ENCODE results near the gene VDAC1.
A peak's percentile ranks its signal among the peaks of the same experiment; 100 is the strongest.
"Not testable (repeated sequence)": the region's sequence is repeated elsewhere in the genome, so short reads cannot be mapped to it uniquely, and the experiment has no call there.

Gene VDAC1

GRCh38 chr5:134004626-134005416 lies at the start of gene VDAC1:
Gene VDAC1, minus strand, starts transcription at chr5:134004975. Its CDS starts 11,963 bp downstream, at chr5:133993012.
- no peak for FAIRE-seq

- no peak for FAIRE-seq
Measured at GRCh38 chr5:134053840-134054338, 49.1 kb upstream of the VDAC1 start.

GRCh38 chr5:134053314-134053839 lies 48.6 kb upstream of the VDAC1 start:
- FAIRE-seq: no peak

GRCh38 chr5:134051305-134051704 lies 46.5 kb upstream of the VDAC1 start:
- FAIRE-seq: no peak

GRCh38 chr5:134048864-134049263 lies 44.1 kb upstream of the VDAC1 start:
- FAIRE-seq: no peak

- FAIRE-seq: no peak
Measured at GRCh38 chr5:134047687-134048056, 42.9 kb upstream of the VDAC1 start.

- FAIRE-seq: no peak
Measured at GRCh38 chr5:134046801-134047686, 42.3 kb upstream of the VDAC1 start.

- no peak for FAIRE-seq
Measured at GRCh38 chr5:134046330-134046729, 41.6 kb upstream of the VDAC1 start.

GRCh38 chr5:134043793-134044792 lies 39.3 kb upstream of the VDAC1 start:
- FAIRE-seq: no peak

- FAIRE-seq: no peak
Measured at GRCh38 chr5:134041570-134042411, 37.0 kb upstream of the VDAC1 start.

GRCh38 chr5:134038138-134038537 lies 33.4 kb upstream of the VDAC1 start:
- no peak for FAIRE-seq

- no peak for FAIRE-seq
Measured at GRCh38 chr5:134037160-134037559, 32.4 kb upstream of the VDAC1 start.

- no peak for FAIRE-seq
Measured at GRCh38 chr5:134034326-134034725, 29.6 kb upstream of the VDAC1 start.

GRCh38 chr5:134030303-134030964 lies 25.7 kb upstream of the VDAC1 start:
- not testable (repeated sequence) for FAIRE-seq

GRCh38 chr5:134029156-134029555 lies 24.4 kb upstream of the VDAC1 start:
- FAIRE-seq: no peak

- FAIRE-seq: no peak
Measured at GRCh38 chr5:134028496-134028895, 23.7 kb upstream of the VDAC1 start.

GRCh38 chr5:134027288-134027615 lies 22.5 kb upstream of the VDAC1 start:
- FAIRE-seq: no peak

GRCh38 chr5:134026521-134027287 lies 21.9 kb upstream of the VDAC1 start:
- FAIRE-seq: peak; percentile 28

- no peak for FAIRE-seq
Measured at GRCh38 chr5:134025786-134026185, 21.0 kb upstream of the VDAC1 start.

- no peak for FAIRE-seq
Measured at GRCh38 chr5:134024811-134025210, 20.0 kb upstream of the VDAC1 start.

Measured in G401.6 (cell line).